ENCODE results near the gene TCF4. TPM values are rescaled to one million over a fixed set of nuclear protein-coding genes. Genes with fewer than 3 reads are reported as not detected.

TCF4 gene
- total RNA-seq, 4 donors from 2014 or later: 60.9 to 98.4 (median 83.4) TPM

- TF ChIP-seq POLR2A (IDR thresholded peaks at IDR 0.05): no peak
- TF ChIP-seq, protein P1, sequence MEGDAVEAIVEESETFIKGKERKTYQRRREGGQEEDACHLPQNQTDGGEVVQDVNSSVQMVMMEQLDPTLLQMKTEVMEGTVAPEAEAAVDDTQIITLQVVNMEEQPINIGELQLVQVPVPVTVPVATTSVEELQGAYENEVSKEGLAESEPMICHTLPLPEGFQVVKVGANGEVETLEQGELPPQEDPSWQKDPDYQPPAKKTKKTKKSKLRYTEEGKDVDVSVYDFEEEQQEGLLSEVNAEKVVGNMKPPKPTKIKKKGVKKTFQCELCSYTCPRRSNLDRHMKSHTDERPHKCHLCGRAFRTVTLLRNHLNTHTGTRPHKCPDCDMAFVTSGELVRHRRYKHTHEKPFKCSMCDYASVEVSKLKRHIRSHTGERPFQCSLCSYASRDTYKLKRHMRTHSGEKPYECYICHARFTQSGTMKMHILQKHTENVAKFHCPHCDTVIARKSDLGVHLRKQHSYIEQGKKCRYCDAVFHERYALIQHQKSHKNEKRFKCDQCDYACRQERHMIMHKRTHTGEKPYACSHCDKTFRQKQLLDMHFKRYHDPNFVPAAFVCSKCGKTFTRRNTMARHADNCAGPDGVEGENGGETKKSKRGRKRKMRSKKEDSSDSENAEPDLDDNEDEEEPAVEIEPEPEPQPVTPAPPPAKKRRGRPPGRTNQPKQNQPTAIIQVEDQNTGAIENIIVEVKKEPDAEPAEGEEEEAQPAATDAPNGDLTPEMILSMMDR (IDR thresholded peaks at IDR 0.05): no peak
- intact Hi-C loops (cut with DNase I; ENCODE audit: low total_unique reads): no loop called here
- DNase-seq (ENCODE audit: low spot score in 2 of 2): no peak
- WGBS, 2 donors: 28 to 35% methylated on average over 11 of the region's 11 CpGs
- no peak overlapping the region for H3K4me3 ChIP-seq (ENCODE audit: low read depth, poor library complexity, severe bottlenecking)
Measured at GRCh38 chr18:55287149-55287806, 300.7 kb downstream of the TCF4 start.

GRCh38 chr18:55286257-55286825 lies 301.7 kb downstream of the TCF4 start:
- TF ChIP-seq, protein P1 (IDR thresholded peaks at IDR 0.05): no peak
- no peak for TF ChIP-seq POLR2A (IDR thresholded peaks at IDR 0.05)
- no peak overlapping the region for H3K4me3 ChIP-seq (ENCODE audit: low read depth, poor library complexity, severe bottlenecking)
- intact Hi-C loops (cut with DNase I; ENCODE audit: low total_unique reads): no loop called here
- no peak for DNase-seq (ENCODE audit: low spot score in 2 of 2)
- 84 to 87% methylated on average over 6 of the region's 6 CpGs for WGBS, 2 donors

DNA sequence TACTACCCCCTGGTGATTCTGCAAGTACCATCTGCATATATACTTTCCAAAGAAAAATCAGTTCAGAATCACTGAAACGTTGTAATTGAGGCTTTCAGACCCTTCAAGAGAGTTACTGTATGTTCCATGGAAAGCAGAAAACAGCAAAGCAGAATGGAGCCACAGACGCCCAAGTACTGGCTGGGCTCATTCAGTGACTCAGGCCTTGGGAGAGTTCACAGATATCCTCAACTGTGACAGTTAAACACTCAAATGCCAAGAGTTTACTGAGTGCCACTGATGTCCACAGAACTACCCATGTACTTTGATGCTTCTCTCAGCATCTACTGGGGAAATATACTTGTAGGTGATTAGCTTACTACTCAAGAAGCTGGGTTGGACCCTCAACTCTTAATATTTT lies 303.4 kb downstream of the TCF4 start:
- intact Hi-C loops (cut with DNase I; ENCODE audit: low total_unique reads): no loop called here
- no peak for DNase-seq (ENCODE audit: low spot score in 2 of 2)

GRCh38 chr18:55283309-55283708 lies 304.7 kb downstream of the TCF4 start:
- no peak for DNase-seq (ENCODE audit: low spot score in 2 of 2)
- WGBS, 2 donors: 95% methylated on average over 3 of the region's 3 CpGs
- no peak overlapping the region for H3K4me3 ChIP-seq (ENCODE audit: low read depth, poor library complexity, severe bottlenecking)
- TF ChIP-seq, protein P1 (IDR thresholded peaks at IDR 0.05): no peak
- no peak for TF ChIP-seq POLR2A (IDR thresholded peaks at IDR 0.05)
- intact Hi-C loops (cut with DNase I; ENCODE audit: low total_unique reads): no loop called here

More for the DNA sequence above, 303.4 kb downstream of the TCF4 start:
- no peak overlapping the region for H3K4me3 ChIP-seq (ENCODE audit: low read depth, poor library complexity, severe bottlenecking)
- TF ChIP-seq, protein P1 (IDR thresholded peaks at IDR 0.05): no peak
- no peak for TF ChIP-seq POLR2A (IDR thresholded peaks at IDR 0.05)
- WGBS, 2 donors: 58 to 66% methylated on average over 2 of the region's 2 CpGs

GRCh38 chr18:55280503-55280902 lies 307.5 kb downstream of the TCF4 start:
- 50 to 52% methylated on average over 2 of the region's 2 CpGs for WGBS, 2 donors
- no peak overlapping the region for H3K4me3 ChIP-seq (ENCODE audit: low read depth, poor library complexity, severe bottlenecking)
- TF ChIP-seq, protein P1 (IDR thresholded peaks at IDR 0.05): no peak
- no peak for TF ChIP-seq POLR2A (IDR thresholded peaks at IDR 0.05)
- intact Hi-C loops (cut with DNase I; ENCODE audit: low total_unique reads): no loop called here
- no peak for DNase-seq (ENCODE audit: low spot score in 2 of 2)
